Testis (tissue), 3 donors: ENCODE measurements around the gene CAPN5. TPM values are rescaled to one million over a fixed set of nuclear protein-coding genes. Genes with fewer than 3 reads are reported as not detected.
A peak's percentile ranks its signal among the peaks of the same experiment; 100 is the strongest.

ENCODE experiments used
- DNase-seq: peaks from one replicate; pipeline ENCODE4 v3.0.0-alpha.2; 2019
- H3K27ac ChIP-seq, 2 donors: fragments of 200-600 bp; sonication (generic); one replicate each; pipeline ENCODE4 v1.5.1; 2019
- H3K27me3 ChIP-seq: fragments of 200-600 bp; sonication (generic); one replicate; pipeline ENCODE4 v1.5.1; 2019
- H3K36me3 ChIP-seq: fragments of 200-600 bp; sonication (generic); one replicate; pipeline ENCODE4 v1.5.1; 2017; ENCODE audit warnings: low read depth; ENCODE audit errors: missing control alignments
- H3K4me1 ChIP-seq: fragments of 200-600 bp; sonication (generic); one replicate; pipeline ENCODE4 v1.5.1; 2019
- H3K4me3 ChIP-seq, 2 donors: fragments of 200-600 bp; sonication (generic); one replicate each; pipeline ENCODE4 v1.5.1; 2017 to 2019
- H3K9me3 ChIP-seq: fragments of 200-600 bp; sonication (generic); one replicate; pipeline ENCODE4 v1.5.1; 2017
- CTCF ChIP-seq, 3 experiments: fragments of 450-650 bp in 2 of 3; fragments of 200-600 bp in 1 of 3; sonication (generic) in 1 of 3; IDR thresholded peaks; one replicate each; pipeline ENCODE4 v1.5.1; 2016 to 2019; ENCODE audit warnings: antibody characterized with exemption in 3 of 3, mild to moderate bottlenecking in 2 of 3, moderate library complexity in 1 of 3
- POLR2A ChIP-seq: fragments of 450-650 bp; IDR thresholded peaks from one replicate; pipeline ENCODE4 v1.6.1; 2017; ENCODE audit warnings: antibody characterized with exemption, mild to moderate bottlenecking, moderate library complexity
- WGBS, 2 donors: methylation state at CpG; one replicate each; pipeline ENCODE4 v1.1.5; 2018; 5-methylcytosine and 5-hydroxymethylcytosine counted together
- intact Hi-C: fragments of 100-400 bp; cut with DNase I; formaldehyde crosslinking; loops from one replicate; pipeline ENCODE4 v1.15.1; 2023; ENCODE audit warnings: low total_unique reads
- polyA plus RNA-seq: library from polyadenylated mRNA; stranded (reverse); fragments of 350-450 nt; fragmentation: Illumina TruSeq; extraction: RNeasy Lipid Tissue Mini Kit (QIAGEN cat#74804); gene quantifications from one replicate; pipeline ENCODE4 v1.2.3, GENCODE V29; 2014; ENCODE audit warnings: low read depth, low replicate concordance; ENCODE audit not compliant: insufficient read depth
- total RNA-seq, 2 donors: library from RNA; depleted of rRNA; stranded (reverse); fragments of >200 nt; gene quantifications; one replicate each; pipeline ENCODE4 v1.2.3, GENCODE V29; 2016

The CAPN5 gene
- total and polyA plus RNA-seq, 3 donors from 2014 or later: 62.3 to 116 (median 102) TPM

- intact Hi-C loops: no loop called here
- no peak for DNase-seq
- TF ChIP-seq POLR2A (no peak), CTCF (IDR thresholded peaks at IDR 0.05) (no peak)
- H3K9me3 ChIP-seq: no peaks in the 10 kb centered on the region
- H3K4me1 ChIP-seq: peaks cover 40% of the 10 kb centered on the region
- no peaks in the 10 kb centered on the region for H3K36me3 ChIP-seq
- no peaks in the 10 kb centered on the region for H3K27me3 ChIP-seq
- H3K27ac ChIP-seq: peak overlapping the region; percentile 39 to 83
- no peak overlapping the region for H3K4me3 ChIP-seq
- WGBS, 2 donors: 82 to 92% methylated on average over 4 to 5 of the region's 5 CpGs
Observed at GRCh38 chr11:77074205-77074604, 7.4 kb downstream of the CAPN5 start.

- Histone ChIP-seq H3K27ac (peak overlapping the region in 1 of 2 donors; percentile 83), H3K4me3 (no peak overlapping the region), H3K36me3 (no peaks in the 10 kb centered on the region), H3K27me3 (no peaks in the 10 kb centered on the region), H3K4me1 (peaks cover 35% of the 10 kb centered on the region), H3K9me3 (no peaks in the 10 kb centered on the region)
- no peak for DNase-seq
- TF ChIP-seq CTCF (IDR thresholded peaks at IDR 0.05): no peak
- TF ChIP-seq POLR2A: no peak
- intact Hi-C loops: no loop called here
- WGBS, 2 donors: 80 to 85% methylated on average over 11 to 15 of the region's 15 CpGs
Observed at GRCh38 chr11:77074626-77075221, 8.0 kb downstream of the CAPN5 start.

GRCh38 chr11:77075425-77075905 lies 8.7 kb downstream of the CAPN5 start:
- Histone ChIP-seq H3K9me3 (no peaks in the 10 kb centered on the region), H3K4me3 (no peak overlapping the region), H3K27ac (peak overlapping the region in 1 of 2 donors; percentile 83), H3K4me1 (peaks cover 29% of the 10 kb centered on the region), H3K36me3 (no peaks in the 10 kb centered on the region), H3K27me3 (no peaks in the 10 kb centered on the region)
- TF ChIP-seq POLR2A (no peak), CTCF (IDR thresholded peaks at IDR 0.05) (no peak)
- intact Hi-C loops: no loop called here
- WGBS, 2 donors: 90 to 95% methylated on average over 5 of the region's 5 CpGs
- DNase-seq: no peak

- no peak overlapping the region for H3K4me3 ChIP-seq
- H3K4me1 ChIP-seq: peaks cover 37% of the 10 kb centered on the region
- intact Hi-C loops: no loop called here
- no peak overlapping the region for H3K27ac ChIP-seq
- TF ChIP-seq CTCF (IDR thresholded peaks at IDR 0.05) (no peak), POLR2A (no peak)
- DNase-seq: no peak
- no peaks in the 10 kb centered on the region for H3K36me3 ChIP-seq
- H3K9me3 ChIP-seq: no peaks in the 10 kb centered on the region
- WGBS, 2 donors: 88 to 96% methylated on average over 2 of the region's 2 CpGs
- H3K27me3 ChIP-seq: no peaks in the 10 kb centered on the region
Observed at GRCh38 chr11:77079666-77080065, 12.9 kb downstream of the CAPN5 start.

GRCh38 chr11:77080643-77081210 lies 14.0 kb downstream of the CAPN5 start:
- intact Hi-C loops: no loop called here
- WGBS, 2 donors: 93 to 95% methylated on average over 2 of the region's 2 CpGs
- Histone ChIP-seq H3K36me3 (no peaks in the 10 kb centered on the region), H3K27me3 (no peaks in the 10 kb centered on the region), H3K9me3 (no peaks in the 10 kb centered on the region), H3K4me1 (peaks cover 42% of the 10 kb centered on the region), H3K4me3 (no peak overlapping the region), H3K27ac (no peak overlapping the region)
- DNase-seq: no peak
- TF ChIP-seq POLR2A (no peak), CTCF (IDR thresholded peaks at IDR 0.05) (no peak)
